HepG2 (cell line): ENCODE results near the gene TRPV4. TPM values are rescaled to one million over a fixed set of nuclear protein-coding genes. Genes with fewer than 3 reads are reported as not detected.

Experiments
- ATAC-seq: fragments of 200-7000 bp; cut with Tn5 transposase; 3 replicates; pipeline ENCODE4 v1.9.1; 2020; ENCODE audit warnings: mild to moderate bottlenecking, moderate library complexity
- BruUV-seq: library from RNA; stranded (reverse); fragments of 400-500 nt; replicated peaks from 2 replicates; lab custom pipeline; 2021; lab: Mats Ljungman, UMichigan
- CTCF ChIA-PET: fragments of 300-600 bp; formaldehyde crosslinking; extraction: SDS; loops from one replicate; lab custom pipeline; 2021; ENCODE audit warnings: low total read pairs, inconsistent platforms, low intra/inter-chr PET ratio; lab: Yijun Ruan, JAX
- POLR2A ChIA-PET: fragments of 350-600 bp; sonication (Branson Sonifier 250); formaldehyde crosslinking; loops from one replicate; lab custom pipeline; 2020; ENCODE audit warnings: antibody characterized with exemption, inconsistent platforms; lab: Yijun Ruan, JAX
- DNase-seq: peaks from one replicate; pipeline ENCODE4 v3.0.0-alpha.2; 2015; ENCODE audit warnings: low spot score
- FAIRE-seq: peaks from 3 replicates; lab custom pipeline; 2011; peaks lifted over from hg19 to GRCh38; lab: Jason Lieb, UNC
- H2AFZ ChIP-seq: one replicate; pipeline ENCODE4 v1.6.1; 2011; ENCODE audit warnings: low read length, inconsistent platforms
- H3K27ac ChIP-seq: fragments of 300-600 bp; 3 replicates; pipeline ENCODE4 v1.8.0; 2011; ENCODE audit warnings: mixed run types, mild to moderate bottlenecking, mixed read lengths, low read length, inconsistent platforms; ENCODE audit not compliant: insufficient read depth; ENCODE audit errors: extremely low read length
- H3K27me3 ChIP-seq, 2 experiments: fragments of 200-600 bp in 1 of 2; 2 replicates in 1 of 2; 3 replicates in 1 of 2; pipeline versions ENCODE4 v1.6.0 to v1.8.0; 2011; ENCODE audit warnings: low read length in 2 of 2, mild to moderate bottlenecking in 2 of 2, moderate library complexity in 2 of 2, inconsistent platforms in 1 of 2; ENCODE audit not compliant: insufficient read depth in 2 of 2, control insufficient read depth in 1 of 2
- H3K36me3 ChIP-seq, 2 experiments: fragments of 200-600 bp in 1 of 2; replicated peaks in 1 of 2; 2 replicates in 1 of 2; 3 replicates in 1 of 2; pipeline versions ENCODE4 v1.5.1 to v1.8.0; 2011; ENCODE audit warnings: low read length in 2 of 2, inconsistent platforms in 1 of 2; ENCODE audit not compliant: insufficient read depth in 2 of 2, control insufficient read depth in 1 of 2
- H3K4me1 ChIP-seq: 2 replicates; pipeline ENCODE4 v1.5.1; 2012; ENCODE audit warnings: low read length, inconsistent platforms; ENCODE audit not compliant: insufficient read depth
- H3K4me2 ChIP-seq: 2 replicates; pipeline ENCODE4 v1.6.0; 2011; ENCODE audit warnings: low read depth, low read length, inconsistent platforms
- H3K4me3 ChIP-seq, 3 experiments: fragments of 200-600 bp in 1 of 3; sonication (generic), shearing (Covaris generic) in 1 of 3; replicated peaks in 1 of 3; 2 replicates each; pipeline ENCODE4 v1.5.1; 2011 to 2016; ENCODE audit warnings: low read length in 3 of 3, inconsistent platforms in 2 of 3, low read depth in 2 of 3, mild to moderate bottlenecking in 2 of 3, control low read depth in 1 of 3, mixed read lengths in 1 of 3; ENCODE audit not compliant: insufficient read depth in 1 of 3
- H3K79me2 ChIP-seq: one replicate; pipeline ENCODE4 v1.6.1; 2011; ENCODE audit warnings: low read length, inconsistent platforms; ENCODE audit not compliant: insufficient read depth
- H3K9ac ChIP-seq: 2 replicates; pipeline ENCODE4 v1.6.0; 2011; ENCODE audit warnings: mild to moderate bottlenecking, low read depth, low read length, inconsistent platforms; ENCODE audit not compliant: insufficient read depth
- H3K9me3 ChIP-seq: 2 replicates; pipeline ENCODE4 v1.5.1; 2012; ENCODE audit warnings: mild to moderate bottlenecking, low read length
- H4K20me1 ChIP-seq: 2 replicates; pipeline ENCODE4 v1.6.0; 2011; ENCODE audit warnings: inconsistent platforms, mild to moderate bottlenecking, low read length, moderate library complexity; ENCODE audit not compliant: insufficient read depth
- HDAC1 ChIP-seq: sonication (generic); formaldehyde crosslinking; IDR thresholded peaks from 2 replicates; pipeline ENCODE4 v1.5.1; 2020; ENCODE audit warnings: mild to moderate bottlenecking, missing genetic modification reagents
- LCORL ChIP-seq, 2 experiments: fragments of 450-650 bp in 1 of 2; sonication (generic) in 1 of 2; formaldehyde crosslinking in 1 of 2; IDR thresholded peaks; 2 replicates each; pipeline versions ENCODE4 v1.5.0 to v1.6.1; 2017 to 2020; ENCODE audit warnings: antibody characterized with exemption in 1 of 2, missing genetic modification reagents in 1 of 2
- MEIS2 ChIP-seq: sonication (generic); formaldehyde crosslinking; IDR thresholded peaks from 2 replicates; pipeline ENCODE4 v1.9.0; 2021; ENCODE audit warnings: mild to moderate bottlenecking, missing genetic modification reagents
- MTF2 ChIP-seq: sonication (generic); formaldehyde crosslinking; IDR thresholded peaks from 2 replicates; pipeline ENCODE4 v1.5.0; 2020; ENCODE audit warnings: missing genetic modification reagents, borderline replicate concordance
- SP1 ChIP-seq, 2 experiments: fragments of 450-650 bp in 1 of 2; sonication (generic) in 1 of 2; formaldehyde crosslinking in 1 of 2; IDR thresholded peaks; 2 replicates each; pipeline versions ENCODE4 v1.4.0 to v1.6.1; 2016 to 2020; ENCODE audit warnings: missing genetic modification reagents in 1 of 2
- ZMYM4 ChIP-seq: sonication (generic); formaldehyde crosslinking; IDR thresholded peaks from 2 replicates; pipeline ENCODE4 v1.8.1; 2023; ENCODE audit warnings: mild to moderate bottlenecking, missing genetic modification reagents
- ZNF546 ChIP-seq: sonication (generic); formaldehyde crosslinking; conservative IDR thresholded peaks from 2 replicates; pipeline ENCODE4 v1.8.1; 2023; ENCODE audit warnings: mild to moderate bottlenecking, missing genetic modification reagents
- ZNF609 ChIP-seq: sonication (generic); formaldehyde crosslinking; IDR thresholded peaks from 2 replicates; pipeline ENCODE4 v1.4.0; 2020; ENCODE audit warnings: mild to moderate bottlenecking, missing genetic modification reagents, borderline replicate concordance
- whole genome bisulfite sequencing: methylation state at CpG from one replicate; pipeline ENCODE4 v1.1.6; 2017; ENCODE audit warnings: low lambda C conversion rate; 5-methylcytosine and 5-hydroxymethylcytosine counted together
- in situ Hi-C: cut with HindIII; loops from 2 replicates; pipeline ENCODE4 v1.10.0; 2017; ENCODE audit warnings: low pct_unique_long_range_greater_than_20kb; ENCODE audit not compliant: extremely low pct_ligation_motif_present
- intact Hi-C: fragments of 100-400 bp; cut with micrococcal nuclease; formaldehyde crosslinking; loops from one replicate; pipeline ENCODE4 v1.10.0; 2022; ENCODE audit not compliant: unreplicated experiment
- polyA plus RNA-seq, 8 experiments: library from polyadenylated mRNA; depleted of rRNA in 3 of 8; stranded (reverse) in 7 of 8; unstranded in 1 of 8; fragments of >200 nt; fragmentation: Illumina TruSeq in 4 of 8; extraction: Trizol in 4 of 8; gene quantifications; 2 replicates each; pipeline versions ENCODE4 v1.2.1 to v1.2.3, GENCODE V29; 2011 to 2016; ENCODE audit warnings: low read depth in 4 of 8, missing spikeins in 1 of 8, mixed read lengths in 1 of 8; ENCODE audit not compliant: insufficient read depth in 1 of 8
- total RNA-seq, 5 experiments: library from RNA; depleted of rRNA; stranded (reverse); fragments of >200 nt; fragmentation: Illumina TruSeq; extraction: Trizol; gene quantifications; 2 replicates each; pipeline ENCODE4 v1.2.3, GENCODE V29; 2016; ENCODE audit warnings: low read depth in 1 of 5
- TF ChIP-seq, protein P1 (sequence below): sonication (generic); formaldehyde crosslinking; IDR thresholded peaks from 2 replicates; pipeline ENCODE4 v1.4.0; 2020; ENCODE audit warnings: missing genetic modification reagents, mild to moderate bottlenecking, borderline replicate concordance

Gene TRPV4
- total and polyA plus RNA-seq, 2 of the 13 experiments (the other 11 are each of a cell fraction or from before 2014, with no cell fraction given): 0.66 to 4.7 TPM

- Histone ChIP-seq H3K4me3 (peak overlapping the region in 1 of 3 experiments; percentile 30; a peak in 2 of 6 replicates), H3K27ac (peak overlapping the region; percentile 67), H3K36me3 (0 out of 5 replicates have a peak, but pooled peaks cover 0 to 3% of the 10 kb centered on the region in 2 experiments), H3K4me2 (peak overlapping the region; percentile 70), H2AFZ (no peak overlapping the region), H3K79me2 (peaks cover 10% of the 10 kb centered on the region), H3K9ac (peak overlapping the region; percentile 35), H4K20me1 (no peaks in the 10 kb centered on the region), H3K4me1 (peaks cover 48% of the 10 kb centered on the region), H3K9me3 (peaks cover 10% of the 10 kb centered on the region; the same call in 1 of the 2 replicates), H3K27me3 (no peaks in the 10 kb centered on the region)
- ChIA-PET POLR2A (interaction anchor here (0.9 to 1.5 kb wide), 4 partner anchors 11 to 30 kb away, joined by 3 to 7 read pairs (median 4); no protein-coding TSS in a partner anchor), CTCF (no interaction called here)
- no TSS peak for BruUV-seq
- DNase-seq (peak; percentile 37), FAIRE-seq (peak; percentile 23), ATAC-seq (peak; percentile 77)
- in situ Hi-C loops: no loop called here
- intact Hi-C loops: no loop called here
- 34% methylated on average over 2 of the region's 6 CpGs for WGBS
- TF ChIP-seq HDAC1 (CRISPR knock-in tag) (0 out of 2 replicates have a peak, but pooled peaks have one; percentile 22), ZMYM4 (CRISPR knock-in tag) (0 out of 2 replicates have a peak, but pooled peaks have one; percentile 35), MEIS2 (CRISPR knock-in tag) (0 out of 2 replicates have a peak, but pooled peaks have one; percentile 54), ZNF546 (CRISPR knock-in tag) (no peak), SP1 (IDR thresholded peaks at IDR 0.05) (no peak), SP1 (CRISPR knock-in tag; IDR thresholded peaks at IDR 0.05) (no peak), LCORL (IDR thresholded peaks at IDR 0.05) (no peak), LCORL (CRISPR knock-in tag; IDR thresholded peaks at IDR 0.05) (0 out of 2 replicates have a peak, but pooled peaks have one; percentile 34), MTF2 (no peak), ZNF609 (CRISPR knock-in tag) (peak; percentile 56; the same call in 1 of the 2 replicates)
- TF ChIP-seq, protein P1, sequence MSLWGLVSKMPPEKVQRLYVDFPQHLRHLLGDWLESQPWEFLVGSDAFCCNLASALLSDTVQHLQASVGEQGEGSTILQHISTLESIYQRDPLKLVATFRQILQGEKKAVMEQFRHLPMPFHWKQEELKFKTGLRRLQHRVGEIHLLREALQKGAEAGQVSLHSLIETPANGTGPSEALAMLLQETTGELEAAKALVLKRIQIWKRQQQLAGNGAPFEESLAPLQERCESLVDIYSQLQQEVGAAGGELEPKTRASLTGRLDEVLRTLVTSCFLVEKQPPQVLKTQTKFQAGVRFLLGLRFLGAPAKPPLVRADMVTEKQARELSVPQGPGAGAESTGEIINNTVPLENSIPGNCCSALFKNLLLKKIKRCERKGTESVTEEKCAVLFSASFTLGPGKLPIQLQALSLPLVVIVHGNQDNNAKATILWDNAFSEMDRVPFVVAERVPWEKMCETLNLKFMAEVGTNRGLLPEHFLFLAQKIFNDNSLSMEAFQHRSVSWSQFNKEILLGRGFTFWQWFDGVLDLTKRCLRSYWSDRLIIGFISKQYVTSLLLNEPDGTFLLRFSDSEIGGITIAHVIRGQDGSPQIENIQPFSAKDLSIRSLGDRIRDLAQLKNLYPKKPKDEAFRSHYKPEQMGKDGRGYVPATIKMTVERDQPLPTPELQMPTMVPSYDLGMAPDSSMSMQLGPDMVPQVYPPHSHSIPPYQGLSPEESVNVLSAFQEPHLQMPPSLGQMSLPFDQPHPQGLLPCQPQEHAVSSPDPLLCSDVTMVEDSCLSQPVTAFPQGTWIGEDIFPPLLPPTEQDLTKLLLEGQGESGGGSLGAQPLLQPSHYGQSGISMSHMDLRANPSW (CRISPR knock-in tag): no peak
Observed at GRCh38 chr12:109752117-109753053, 80.8 kb downstream of the TRPV4 start.
